ENCODE data around the gene DOCK3.
"Not testable (repeated sequence)": the region's sequence is repeated elsewhere in the genome, so short reads cannot be mapped to it uniquely, and the experiment has no call there.

The DOCK3 gene

GRCh38 chr3:50687127-50687751, 12.5 kb downstream of the DOCK3 start:
- no peak for DNase-seq

- no peak for DNase-seq
These were observed 13.2 kb downstream of the DOCK3 start for GRCh38 chr3:50687916-50688315.

GRCh38 chr3:50688602-50689001, 13.9 kb downstream of the DOCK3 start:
- not testable (repeated sequence) for DNase-seq

GRCh38 chr3:50689558-50689957, 14.8 kb downstream of the DOCK3 start:
- no peak for DNase-seq

GRCh38 chr3:50695031-50695430, 20.3 kb downstream of the DOCK3 start:
- DNase-seq: no peak

- DNase-seq: no peak
These were observed 21.5 kb downstream of the DOCK3 start for GRCh38 chr3:50696276-50696675.

- no peak for DNase-seq
These were observed 23.5 kb downstream of the DOCK3 start for GRCh38 chr3:50698269-50698668.

- DNase-seq: no peak
These were observed 33.9 kb downstream of the DOCK3 start for GRCh38 chr3:50708620-50709019.

GRCh38 chr3:50714946-50715345, 40.2 kb downstream of the DOCK3 start:
- DNase-seq: no peak

- no peak for DNase-seq
These were observed 50.1 kb downstream of the DOCK3 start for GRCh38 chr3:50724831-50725230.

GRCh38 chr3:50734985-50735384, 60.3 kb downstream of the DOCK3 start:
- DNase-seq: no peak

GRCh38 chr3:50737193-50737905, 62.6 kb downstream of the DOCK3 start:
- no peak for DNase-seq

- DNase-seq: no peak
These were observed 63.3 kb downstream of the DOCK3 start for GRCh38 chr3:50737906-50738598.

- no peak for DNase-seq
These were observed 68.9 kb downstream of the DOCK3 start for GRCh38 chr3:50743643-50744042.

GRCh38 chr3:50749822-50750221, 75.1 kb downstream of the DOCK3 start:
- DNase-seq: no peak

- DNase-seq: no peak
These were observed 84.3 kb downstream of the DOCK3 start for GRCh38 chr3:50759015-50759414.

GRCh38 chr3:50777680-50778079, 103.0 kb downstream of the DOCK3 start:
- no peak for DNase-seq

- DNase-seq: not testable (repeated sequence)
These were observed 107.0 kb downstream of the DOCK3 start for GRCh38 chr3:50781766-50782165.

GRCh38 chr3:50786631-50787030, 111.9 kb downstream of the DOCK3 start:
- no peak for DNase-seq

GRCh38 chr3:50790894-50791293, 116.2 kb downstream of the DOCK3 start:
- not testable (repeated sequence) for DNase-seq

GRCh38 chr3:50792568-50792967, 117.8 kb downstream of the DOCK3 start:
- DNase-seq: no peak

GRCh38 chr3:50803805-50804204, 129.1 kb downstream of the DOCK3 start:
- DNase-seq: not testable (repeated sequence)

- not testable (repeated sequence) for DNase-seq
These were observed 129.6 kb downstream of the DOCK3 start for GRCh38 chr3:50804376-50804775.

GRCh38 chr3:50805321-50805720, 130.6 kb downstream of the DOCK3 start:
- DNase-seq: no peak
